ENCODE data around the gene TNRC6B.

Gene TNRC6B

GRCh38 chr22:40289991-40290459 lies 112.3 kb downstream of the TNRC6B start:
- DNase-seq (ENCODE audit: low read depth in 1 of 2, low spot score in 1 of 2), result peak; percentile 36 to 93
- peak overlapping the region; percentile 92 for H3K27ac ChIP-seq (replicated peaks)
- H3K27me3 ChIP-seq (ENCODE audit: insufficient read depth, poor library complexity, severe bottlenecking), result no peaks in the 10 kb centered on the region
- TF ChIP-seq REST (IDR thresholded peaks at IDR 0.05; ENCODE audit: insufficient replicate concordance, low read depth) (peak; percentile 54), CTCF (IDR thresholded peaks at IDR 0.05; ENCODE audit: insufficient read depth, low read length) (no peak), GABPA (IDR thresholded peaks at IDR 0.05; ENCODE audit: low read depth) (peak; percentile 28; the same call in 1 of the 2 replicates), SPI1 (IDR thresholded peaks at IDR 0.05; ENCODE audit: borderline replicate concordance, low read depth) (peak; percentile 67; the same call in 1 of the 2 replicates), POLR2AphosphoS5 (IDR thresholded peaks at IDR 0.05; ENCODE audit: low read depth) (peak; percentile 59)
- H3K4me3 ChIP-seq (replicated peaks; ENCODE audit: insufficient read depth, low read length), result no peak overlapping the region

GRCh38 chr22:40290516-40290915 lies 112.8 kb downstream of the TNRC6B start:
- Histone ChIP-seq H3K4me3 (replicated peaks; ENCODE audit: insufficient read depth, low read length) (no peak overlapping the region), H3K27me3 (ENCODE audit: insufficient read depth, poor library complexity, severe bottlenecking) (no peaks in the 10 kb centered on the region), H3K27ac (replicated peaks) (peak overlapping the region; percentile 92)
- no peak for DNase-seq (ENCODE audit: low read depth in 1 of 2, low spot score in 1 of 2)
- TF ChIP-seq SPI1 (IDR thresholded peaks at IDR 0.05; ENCODE audit: borderline replicate concordance, low read depth) (no peak), CTCF (IDR thresholded peaks at IDR 0.05; ENCODE audit: insufficient read depth, low read length) (no peak), POLR2AphosphoS5 (IDR thresholded peaks at IDR 0.05; ENCODE audit: low read depth) (no peak), REST (IDR thresholded peaks at IDR 0.05; ENCODE audit: insufficient replicate concordance, low read depth) (no peak), GABPA (IDR thresholded peaks at IDR 0.05; ENCODE audit: low read depth) (no peak)

DNA sequence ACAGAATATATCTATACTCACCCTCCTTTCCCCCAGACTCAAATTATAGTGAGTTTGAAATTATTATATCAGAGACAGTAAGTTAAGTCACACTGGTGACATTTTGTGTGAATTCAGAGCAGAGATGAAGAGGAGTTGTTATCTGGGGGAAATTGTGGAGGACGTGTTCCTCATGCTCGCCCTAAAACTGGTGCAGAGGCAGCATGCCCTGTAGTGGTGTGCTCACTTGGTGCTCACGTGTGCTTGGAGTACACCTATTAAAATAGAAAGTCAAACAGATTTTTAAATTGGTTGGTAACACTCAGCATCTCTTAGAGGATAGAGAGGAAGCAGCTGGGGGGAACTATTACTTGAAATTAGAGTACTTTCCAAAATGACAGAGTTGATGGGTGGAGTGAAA lies 117.0 kb downstream of the TNRC6B start:
- DNase-seq (ENCODE audit: low read depth in 1 of 2, low spot score in 1 of 2), result no peak
- no peak for TF ChIP-seq SPI1 (IDR thresholded peaks at IDR 0.05; ENCODE audit: borderline replicate concordance, low read depth)
- no peak for TF ChIP-seq GABPA (IDR thresholded peaks at IDR 0.05; ENCODE audit: low read depth)
- no peak for TF ChIP-seq REST (IDR thresholded peaks at IDR 0.05; ENCODE audit: insufficient replicate concordance, low read depth)
- TF ChIP-seq POLR2AphosphoS5 (IDR thresholded peaks at IDR 0.05; ENCODE audit: low read depth), result no peak
- TF ChIP-seq CTCF (IDR thresholded peaks at IDR 0.05; ENCODE audit: insufficient read depth, low read length), result no peak
- Histone ChIP-seq H3K27ac (replicated peaks) (no peak overlapping the region), H3K27me3 (ENCODE audit: insufficient read depth, poor library complexity, severe bottlenecking) (no peaks in the 10 kb centered on the region), H3K4me3 (replicated peaks; ENCODE audit: insufficient read depth, low read length) (no peak overlapping the region)

Measured in HL-60 (cell line).